ENCODE data around the gene VSIG10L.

- TF ChIP-seq TCF12 (IDR thresholded peaks at IDR 0.05; ENCODE audit: low read depth) (no peak), EP300 (IDR thresholded peaks at IDR 0.05; ENCODE audit: borderline replicate concordance) (no peak), USF1 (IDR thresholded peaks at IDR 0.05) (no peak), REST (IDR thresholded peaks at IDR 0.05; ENCODE audit: low read depth) (no peak), RAD21 (IDR thresholded peaks at IDR 0.05; ENCODE audit: low read depth) (no peak), TEAD4 (IDR thresholded peaks at IDR 0.05) (no peak), EGR1 (IDR thresholded peaks at IDR 0.05) (no peak), FOXM1 (IDR thresholded peaks at IDR 0.05; ENCODE audit: borderline replicate concordance, low read depth) (no peak), TAF1 (IDR thresholded peaks at IDR 0.05; ENCODE audit: low read depth) (no peak), ZBTB7A (IDR thresholded peaks at IDR 0.05; ENCODE audit: low read depth) (no peak), CEBPB (IDR thresholded peaks at IDR 0.05) (no peak), NFIC (IDR thresholded peaks at IDR 0.05) (no peak), YY1 (IDR thresholded peaks at IDR 0.05; ENCODE audit: low read depth) (no peak)
- TF ChIP-seq, protein P1, sequence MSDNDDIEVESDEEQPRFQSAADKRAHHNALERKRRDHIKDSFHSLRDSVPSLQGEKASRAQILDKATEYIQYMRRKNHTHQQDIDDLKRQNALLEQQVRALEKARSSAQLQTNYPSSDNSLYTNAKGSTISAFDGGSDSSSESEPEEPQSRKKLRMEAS (IDR thresholded peaks at IDR 0.05) = no peak
These were observed 25.3 kb downstream of the VSIG10L start for GRCh38 chr19:51316688-51317087.
